ENCODE measurements around the gene ANKS1B. TPM values are rescaled to one million over a fixed set of nuclear protein-coding genes. Genes with fewer than 3 reads are reported as not detected.
A peak's percentile ranks its signal among the peaks of the same experiment; 100 is the strongest.

Gene ANKS1B
- total RNA-seq, 1 donor from 2014 or later: 5.6 TPM

DNA sequence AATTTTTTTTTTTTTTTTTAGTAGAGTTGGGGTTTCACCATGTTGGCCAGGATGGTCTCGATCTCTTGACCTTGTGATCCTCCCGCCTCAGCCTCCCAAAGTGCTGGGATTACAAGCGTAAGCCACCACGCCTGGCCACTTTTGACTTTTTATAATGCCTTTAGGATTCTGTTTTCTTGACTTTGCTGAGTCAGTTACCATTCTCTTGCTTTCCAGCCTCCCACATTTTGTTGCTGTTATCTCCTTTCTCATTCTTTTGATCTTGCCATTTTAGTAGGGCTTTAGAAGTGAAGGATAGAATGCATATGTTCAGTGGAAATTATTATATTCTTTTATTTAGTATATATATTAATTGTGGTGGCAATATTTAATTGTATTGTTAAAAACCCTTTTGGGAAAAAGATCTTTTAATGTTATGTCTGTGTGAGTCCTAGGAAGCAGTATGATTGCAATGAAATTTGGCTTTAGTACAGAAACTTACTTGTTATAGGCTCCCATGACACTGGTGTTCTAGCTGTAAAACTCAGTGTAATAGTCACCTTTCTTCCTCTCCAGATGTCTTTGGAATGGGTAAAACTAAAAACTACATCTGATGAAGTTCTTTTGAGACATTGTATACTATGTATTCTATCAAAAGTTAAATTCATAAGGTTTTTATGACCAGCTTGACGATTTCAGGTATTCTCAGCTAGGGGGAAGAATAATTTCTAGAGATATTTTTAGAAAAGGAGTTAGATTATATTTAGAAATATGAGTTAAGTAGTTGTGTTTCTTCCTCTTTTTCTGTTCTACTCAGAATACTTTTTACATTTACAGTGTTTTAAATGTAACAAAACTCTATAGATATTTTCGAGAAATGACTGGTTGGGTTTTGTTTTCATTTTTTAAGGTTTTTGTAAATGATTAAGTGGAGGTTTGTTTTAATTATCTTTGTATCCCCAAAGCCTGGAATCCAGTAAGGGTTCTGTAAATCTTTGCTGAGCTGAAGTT is 1264.9 kb downstream of the ANKS1B start:
- Mint-ChIP-seq H3K27me3 (ENCODE audit: low read depth) (no peaks in the 10 kb centered on the region), H3K9me3 (no peaks in the 10 kb centered on the region), H3K36me3 (ENCODE audit: low read depth) (peaks cover 8% of the 10 kb centered on the region), H3K27ac (ENCODE audit: unreplicated experiment) (no peak overlapping the region), H3K4me3 (no peak overlapping the region), H3K4me1 (peaks cover 2% of the 10 kb centered on the region)
- TF ChIP-seq, protein P1, sequence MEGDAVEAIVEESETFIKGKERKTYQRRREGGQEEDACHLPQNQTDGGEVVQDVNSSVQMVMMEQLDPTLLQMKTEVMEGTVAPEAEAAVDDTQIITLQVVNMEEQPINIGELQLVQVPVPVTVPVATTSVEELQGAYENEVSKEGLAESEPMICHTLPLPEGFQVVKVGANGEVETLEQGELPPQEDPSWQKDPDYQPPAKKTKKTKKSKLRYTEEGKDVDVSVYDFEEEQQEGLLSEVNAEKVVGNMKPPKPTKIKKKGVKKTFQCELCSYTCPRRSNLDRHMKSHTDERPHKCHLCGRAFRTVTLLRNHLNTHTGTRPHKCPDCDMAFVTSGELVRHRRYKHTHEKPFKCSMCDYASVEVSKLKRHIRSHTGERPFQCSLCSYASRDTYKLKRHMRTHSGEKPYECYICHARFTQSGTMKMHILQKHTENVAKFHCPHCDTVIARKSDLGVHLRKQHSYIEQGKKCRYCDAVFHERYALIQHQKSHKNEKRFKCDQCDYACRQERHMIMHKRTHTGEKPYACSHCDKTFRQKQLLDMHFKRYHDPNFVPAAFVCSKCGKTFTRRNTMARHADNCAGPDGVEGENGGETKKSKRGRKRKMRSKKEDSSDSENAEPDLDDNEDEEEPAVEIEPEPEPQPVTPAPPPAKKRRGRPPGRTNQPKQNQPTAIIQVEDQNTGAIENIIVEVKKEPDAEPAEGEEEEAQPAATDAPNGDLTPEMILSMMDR (conservative IDR thresholded peaks at IDR 0.05): no peak
- DNase-seq (ENCODE audit: low read depth, low spot score): no peak

DNA sequence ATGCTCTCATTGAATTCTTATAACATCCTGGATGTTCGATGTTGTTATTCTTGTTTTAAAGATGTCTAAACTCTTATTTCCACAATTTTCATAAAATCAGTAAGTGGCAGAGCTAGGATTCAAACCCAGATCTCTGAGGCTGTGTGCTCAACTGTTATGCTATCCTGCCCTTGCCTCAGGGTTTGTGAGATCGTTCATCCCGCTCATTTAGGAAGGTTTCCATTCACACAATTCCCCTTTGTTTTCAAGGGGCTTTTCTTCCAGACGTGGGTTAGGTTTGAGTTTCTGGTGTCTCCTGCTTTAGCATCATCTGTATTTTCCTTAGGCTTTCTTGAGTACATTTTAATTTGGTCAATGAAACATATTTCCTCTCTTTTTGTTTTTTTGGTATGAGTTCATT is 1270.3 kb downstream of the ANKS1B start:
- H3K4me1 Mint-ChIP-seq: peaks cover 8% of the 10 kb centered on the region
- peak overlapping the region; percentile 74 for H3K27ac Mint-ChIP-seq (ENCODE audit: unreplicated experiment)
- TF ChIP-seq, protein P1 (conservative IDR thresholded peaks at IDR 0.05): no peak
- DNase-seq (ENCODE audit: low read depth, low spot score): no peak
- H3K27me3 Mint-ChIP-seq (ENCODE audit: low read depth): no peaks in the 10 kb centered on the region
- H3K4me3 Mint-ChIP-seq: no peak overlapping the region
- no peaks in the 10 kb centered on the region for H3K9me3 Mint-ChIP-seq
- H3K36me3 Mint-ChIP-seq (ENCODE audit: low read depth): peaks cover 12% of the 10 kb centered on the region

DNA sequence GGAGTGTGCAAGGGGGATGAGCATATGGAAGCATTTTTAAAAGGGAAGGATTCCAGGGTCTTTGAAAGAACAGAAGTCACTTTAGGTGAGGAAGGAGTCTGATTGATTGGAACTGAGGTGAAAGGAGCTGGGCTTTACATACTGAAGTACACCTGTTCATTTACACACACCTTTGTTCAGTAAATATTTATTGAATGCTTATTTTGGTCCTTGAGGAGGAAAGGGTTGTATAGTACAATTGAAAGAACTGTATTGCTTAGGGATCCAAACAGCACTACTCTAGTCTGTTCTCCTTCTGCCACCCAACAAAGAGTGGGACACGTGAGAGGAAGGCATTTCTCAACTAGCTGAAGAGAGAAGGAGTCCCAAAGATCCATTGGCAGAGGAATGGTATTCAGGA is 1275.7 kb downstream of the ANKS1B start:
- peak overlapping the region; percentile 59 for H3K27ac Mint-ChIP-seq (ENCODE audit: unreplicated experiment)
- TF ChIP-seq, protein P1 (conservative IDR thresholded peaks at IDR 0.05): no peak
- H3K36me3 Mint-ChIP-seq (ENCODE audit: low read depth): peaks cover 10% of the 10 kb centered on the region
- no peak overlapping the region for H3K4me3 Mint-ChIP-seq
- no peaks in the 10 kb centered on the region for H3K27me3 Mint-ChIP-seq (ENCODE audit: low read depth)
- no peak for DNase-seq (ENCODE audit: low read depth, low spot score)
- no peaks in the 10 kb centered on the region for H3K9me3 Mint-ChIP-seq
- no peaks in the 10 kb centered on the region for H3K4me1 Mint-ChIP-seq

DNA sequence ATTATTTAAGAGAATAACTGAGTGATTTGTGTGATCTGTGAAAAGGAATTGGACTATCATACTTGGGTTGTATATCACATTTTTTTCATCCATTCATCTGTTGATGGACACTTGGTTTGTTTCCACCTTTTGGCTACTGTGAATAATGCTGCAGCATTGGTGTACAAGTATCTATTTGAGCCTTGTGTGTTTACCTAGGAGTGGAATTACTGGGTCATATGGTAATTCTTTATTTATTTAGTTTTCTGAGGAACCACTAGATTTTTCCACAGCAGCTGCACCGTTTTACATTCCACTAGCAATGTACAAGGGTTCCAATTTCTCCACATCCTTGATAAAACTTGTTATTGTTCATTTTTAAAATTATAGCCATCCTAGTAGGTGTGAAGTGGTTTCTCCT is 1283.6 kb downstream of the ANKS1B start:
- Mint-ChIP-seq H3K9me3 (no peaks in the 10 kb centered on the region), H3K36me3 (ENCODE audit: low read depth) (peaks cover 5% of the 10 kb centered on the region), H3K27me3 (ENCODE audit: low read depth) (no peaks in the 10 kb centered on the region), H3K4me3 (no peak overlapping the region), H3K4me1 (peaks cover 10% of the 10 kb centered on the region), H3K27ac (ENCODE audit: unreplicated experiment) (no peak overlapping the region)
- DNase-seq (ENCODE audit: low read depth, low spot score): no peak
- TF ChIP-seq, protein P1 (conservative IDR thresholded peaks at IDR 0.05): no peak

DNA sequence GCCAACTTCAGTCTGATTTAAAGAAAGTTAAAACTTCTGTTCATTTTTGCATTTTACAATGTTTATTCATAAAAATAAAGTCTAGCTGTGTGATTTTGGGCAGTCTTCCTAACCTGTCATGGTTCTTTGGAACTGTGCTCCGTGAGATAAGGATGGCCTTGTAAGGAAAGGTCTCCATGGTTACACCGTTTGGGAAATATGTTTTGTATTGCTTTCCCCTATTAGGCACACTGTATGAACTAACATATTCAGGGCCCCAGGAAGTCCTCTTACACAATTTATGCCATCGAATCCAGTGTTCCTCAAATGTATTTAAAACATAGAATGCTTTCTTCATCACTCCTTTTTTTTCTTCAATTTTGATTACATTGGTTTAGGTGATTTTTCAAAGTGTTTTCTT is 1285.2 kb downstream of the ANKS1B start:
- Mint-ChIP-seq H3K9me3 (no peaks in the 10 kb centered on the region), H3K4me3 (no peak overlapping the region), H3K27me3 (ENCODE audit: low read depth) (no peaks in the 10 kb centered on the region), H3K27ac (ENCODE audit: unreplicated experiment) (no peak overlapping the region), H3K36me3 (ENCODE audit: low read depth) (peaks cover 8% of the 10 kb centered on the region), H3K4me1 (peaks cover 13% of the 10 kb centered on the region)
- DNase-seq (ENCODE audit: low read depth, low spot score): no peak
- TF ChIP-seq, protein P1 (conservative IDR thresholded peaks at IDR 0.05): no peak
